Fibroblast of skin of abdomen (primary cell): ENCODE data around the gene PHLDA2.

Source experiments
- DNase-seq: peaks from one replicate; pipeline ENCODE4 v3.0.0-alpha.2; 2013

The PHLDA2 gene

DNA sequence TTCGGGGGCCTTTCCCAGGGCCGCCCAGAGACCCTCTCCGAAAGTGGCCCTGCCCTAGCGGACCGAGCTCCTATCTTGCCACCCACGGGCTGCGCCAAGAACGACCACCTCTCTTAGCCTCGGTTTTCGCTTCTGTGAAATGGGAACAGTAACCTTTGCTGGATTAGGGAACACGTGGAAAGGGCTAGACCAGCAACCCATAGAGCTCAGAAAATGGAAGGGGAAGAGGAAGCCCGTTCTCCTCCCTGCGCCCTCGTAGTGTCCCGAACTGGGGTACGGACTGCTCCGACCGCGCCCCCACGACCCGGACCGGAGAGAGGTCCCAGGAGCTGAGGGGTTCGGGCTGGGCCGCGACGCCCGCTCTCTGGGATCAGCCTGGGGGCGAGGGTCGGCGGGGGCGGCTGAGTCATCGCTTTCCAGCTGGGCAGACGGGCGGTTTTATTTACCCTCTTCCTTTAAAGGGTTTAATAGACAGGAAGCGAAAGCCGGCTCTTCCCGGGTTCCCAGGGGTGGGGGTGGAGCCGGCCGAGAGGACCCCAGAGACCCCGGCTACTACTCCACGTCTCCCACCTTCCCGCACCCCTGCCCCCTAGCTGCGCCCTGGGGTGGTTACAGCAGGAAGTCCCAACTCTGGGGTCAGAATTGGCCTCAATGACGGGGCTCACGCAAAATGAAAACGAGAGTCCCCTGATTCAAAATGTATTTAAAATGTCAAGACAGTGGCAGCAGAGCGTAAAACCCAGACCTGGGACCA is 907 bp upstream of the PHLDA2 start:
- peak; percentile 44 for DNase-seq

DNA sequence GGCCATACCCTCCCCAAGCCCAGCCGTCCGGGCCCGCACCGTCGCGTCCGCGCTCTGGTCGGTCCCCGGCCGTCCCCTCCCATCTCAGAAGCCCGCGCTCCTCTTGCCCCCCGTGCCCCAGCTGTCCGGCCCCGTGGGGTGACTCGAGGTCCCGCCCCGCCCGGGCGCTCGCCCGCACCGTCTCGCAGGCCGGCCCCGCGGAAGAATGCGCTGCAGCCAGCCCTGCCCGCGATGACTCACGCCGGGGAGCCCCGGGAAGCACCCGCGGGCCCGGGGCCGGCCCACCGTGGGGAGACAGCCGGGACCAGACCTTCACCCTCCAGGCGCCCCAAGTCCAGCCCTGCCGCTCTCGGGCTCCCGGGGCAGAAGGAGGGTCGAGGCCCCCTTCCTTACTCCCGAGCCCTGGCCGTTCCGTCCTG is 320 bp upstream of the PHLDA2 start:
- DNase-seq: peak; percentile 71

DNA sequence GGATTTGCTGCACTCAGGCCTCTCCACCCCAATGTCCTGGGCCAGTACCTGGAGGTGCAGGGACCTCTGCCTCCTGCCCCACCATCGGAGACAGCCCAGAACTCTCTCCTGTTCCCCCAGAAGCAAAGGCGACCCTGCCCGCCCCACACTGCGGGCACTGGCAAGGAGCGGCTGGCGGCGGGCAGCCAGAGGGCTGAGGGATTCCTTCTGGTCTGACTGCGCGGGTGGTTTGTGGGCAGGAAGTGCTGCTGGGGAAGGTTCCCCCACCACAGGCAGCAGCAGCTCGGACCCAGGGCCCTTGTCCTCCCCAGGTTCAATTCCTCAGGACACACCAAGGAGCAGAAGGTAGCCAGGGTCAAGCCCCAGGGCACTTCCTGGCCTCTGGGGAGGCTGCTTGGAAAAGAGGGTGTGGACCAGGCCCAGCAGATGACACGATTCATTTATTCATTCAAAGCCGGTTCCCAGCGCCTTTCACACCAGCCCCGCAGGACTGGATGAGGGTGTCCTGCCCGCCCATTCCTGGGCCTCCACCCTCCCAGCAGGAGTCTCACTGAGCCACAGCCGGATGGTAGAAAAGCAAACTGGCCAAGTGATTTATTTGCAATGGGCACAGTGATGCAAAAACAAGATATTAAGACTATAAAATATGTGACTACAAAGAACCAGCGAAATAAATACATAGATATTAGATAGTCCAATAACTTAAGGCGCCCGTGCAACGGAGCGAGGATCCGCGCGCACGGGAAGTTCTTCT is 1.2 kb downstream of the PHLDA2 start:
- no peak for DNase-seq

DNA sequence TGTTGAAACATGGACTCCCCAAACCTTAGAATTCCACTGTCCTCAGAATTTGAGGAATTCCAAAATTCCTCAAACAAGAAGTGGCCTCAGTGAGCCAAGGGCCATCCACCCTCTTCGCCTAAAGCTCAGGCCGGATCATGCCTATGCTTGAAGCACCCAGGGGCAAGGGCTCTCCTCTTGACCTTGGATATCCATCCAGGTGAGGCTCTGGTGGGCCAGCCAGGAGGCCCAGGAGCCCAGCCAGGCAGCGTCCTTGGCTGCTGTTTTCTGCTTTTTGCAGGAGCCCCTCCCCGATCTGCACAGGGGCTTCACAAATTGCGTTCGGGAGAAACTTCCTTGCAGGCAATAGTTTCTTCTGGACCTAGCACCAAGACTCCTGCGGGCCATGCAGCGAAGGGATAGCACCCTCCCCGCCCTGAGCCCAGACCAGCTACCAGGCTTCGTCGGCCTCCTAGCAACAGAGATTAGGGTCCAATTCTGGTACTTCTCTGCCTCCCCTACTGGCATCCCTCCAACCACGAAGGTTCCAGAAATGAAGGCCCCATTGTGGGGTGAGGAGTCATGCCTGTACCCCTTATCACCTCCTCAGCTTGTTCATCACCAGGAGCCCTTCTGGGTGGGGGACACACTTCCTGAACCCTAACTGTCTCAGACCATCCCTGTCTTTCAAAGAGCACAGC is 2.0 kb downstream of the PHLDA2 start:
- no peak for DNase-seq

DNA sequence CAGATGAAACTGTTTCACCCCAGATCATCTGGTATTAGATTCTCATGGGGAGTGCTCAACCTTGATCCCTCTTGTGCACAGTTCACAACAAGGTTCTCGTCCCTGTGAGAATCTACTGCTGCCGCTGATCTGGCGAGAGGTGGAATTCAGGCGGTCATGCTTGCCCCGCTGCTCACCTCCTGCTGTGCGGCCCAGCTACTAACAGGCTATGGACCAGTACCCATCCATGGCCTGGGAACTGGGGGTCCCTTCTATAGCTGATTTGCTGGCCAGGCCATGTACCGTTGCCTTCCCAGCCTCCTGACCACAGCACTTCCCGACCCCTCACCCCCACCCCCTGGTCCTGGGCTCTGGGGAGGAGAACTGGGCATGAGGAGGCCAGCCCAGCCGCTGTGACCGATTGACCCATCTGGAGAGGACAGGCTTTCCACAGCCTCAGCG is 2.6 kb downstream of the PHLDA2 start:
- DNase-seq: no peak

- no peak for DNase-seq
Observed at GRCh38 chr11:2924821-2925675, 4.2 kb downstream of the PHLDA2 start.

DNA sequence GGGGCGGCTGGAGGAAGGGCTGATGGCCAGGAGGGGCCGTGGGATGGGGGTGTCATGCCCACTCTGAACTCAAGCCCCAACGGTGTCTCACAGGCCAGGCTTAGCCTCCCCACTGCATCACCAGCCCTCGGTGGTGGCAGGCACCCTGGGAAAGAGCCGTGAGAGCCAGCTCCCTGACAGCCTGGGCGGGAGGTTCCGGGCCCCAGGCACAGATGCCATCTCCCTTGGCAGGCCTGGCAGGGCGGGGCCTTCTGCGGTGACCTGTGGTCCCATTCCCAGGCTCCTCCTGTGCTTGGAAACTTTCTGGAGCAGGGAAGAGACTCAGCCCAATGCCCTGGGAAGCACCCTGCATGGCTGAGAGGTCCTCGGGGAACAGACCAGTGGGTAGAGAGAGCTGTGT is 4.8 kb downstream of the PHLDA2 start:
- DNase-seq: no peak

GRCh38 chr11:2923446-2924375 is 5.5 kb downstream of the PHLDA2 start:
- no peak for DNase-seq

DNA sequence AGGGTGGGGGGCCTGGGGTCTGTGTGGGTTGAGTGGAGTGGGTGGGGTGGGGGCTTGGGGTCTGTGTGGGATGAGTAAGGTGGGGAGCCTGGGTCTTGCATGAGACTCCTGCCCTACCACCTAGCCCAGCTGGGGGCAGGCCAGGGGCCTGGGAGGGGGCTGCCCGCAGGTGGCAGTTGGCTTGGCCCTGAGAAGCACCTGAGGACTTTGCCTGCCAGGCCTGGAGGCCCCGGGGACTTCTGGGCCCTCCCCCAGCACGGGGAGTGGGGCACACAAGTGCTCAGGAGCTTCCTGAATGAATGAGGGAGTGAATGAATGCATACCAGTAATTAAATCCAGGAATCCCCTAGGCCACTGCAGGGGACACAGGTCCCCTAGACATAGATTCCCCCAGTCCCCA is 6.6 kb downstream of the PHLDA2 start:
- no peak for DNase-seq

DNA sequence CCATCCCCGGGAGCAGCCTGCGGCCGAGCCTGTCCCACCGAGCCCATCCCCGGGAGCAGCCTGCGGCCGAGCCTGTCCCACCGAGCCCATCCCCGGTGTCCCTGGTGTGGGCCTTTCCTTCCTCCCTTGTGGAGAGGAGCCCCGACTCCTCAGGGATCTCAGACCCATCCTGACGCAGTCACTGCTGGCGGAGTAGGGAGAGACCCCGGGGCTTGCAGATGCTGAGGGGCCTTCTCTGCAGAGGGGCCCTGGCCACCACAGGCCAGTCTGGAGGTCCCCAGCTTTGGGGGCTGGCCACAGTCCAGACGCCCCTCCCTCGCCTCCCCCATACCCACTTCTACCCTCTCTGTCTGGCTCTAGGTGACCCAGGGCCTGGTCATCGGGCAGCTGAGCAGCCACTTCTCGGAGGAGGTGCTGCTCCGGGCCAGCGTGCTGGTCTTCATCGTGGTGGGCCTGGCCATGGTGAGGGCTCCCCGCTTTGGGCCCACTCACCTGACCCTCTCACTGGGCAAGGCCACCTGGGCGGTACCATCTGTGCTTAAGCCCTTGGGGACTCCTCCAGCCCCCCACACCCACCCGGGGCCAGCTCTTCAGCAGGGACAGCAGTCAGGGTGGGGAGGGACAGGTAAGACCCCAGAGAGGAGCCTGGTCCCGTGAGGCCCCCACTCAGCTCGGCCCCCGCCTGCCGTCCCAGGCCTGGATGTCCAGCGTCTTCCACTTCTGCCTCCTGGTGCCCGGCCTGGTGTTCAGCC is 7.3 kb downstream of the PHLDA2 start:
- DNase-seq: no peak

DNA sequence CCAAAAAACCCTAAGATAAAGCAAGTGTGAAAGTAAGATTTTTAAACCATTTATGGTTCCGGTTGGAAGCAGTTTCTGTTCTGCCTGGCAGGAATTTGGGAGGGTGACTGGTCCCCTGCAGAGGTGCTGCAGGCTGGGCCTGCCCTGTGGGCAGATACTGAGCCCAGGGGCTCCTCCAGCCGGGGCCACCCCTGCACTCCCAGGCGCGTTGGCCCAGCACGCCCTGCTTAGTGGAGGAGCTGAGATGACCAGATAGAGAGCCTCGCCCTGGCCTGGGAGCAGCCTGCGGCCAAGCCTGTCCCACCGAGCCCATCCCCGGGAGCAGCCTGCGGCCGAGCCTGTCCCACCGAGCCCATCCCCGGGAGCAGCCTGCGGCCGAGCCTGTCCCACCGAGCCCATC is 8.0 kb downstream of the PHLDA2 start:
- no peak for DNase-seq

DNA sequence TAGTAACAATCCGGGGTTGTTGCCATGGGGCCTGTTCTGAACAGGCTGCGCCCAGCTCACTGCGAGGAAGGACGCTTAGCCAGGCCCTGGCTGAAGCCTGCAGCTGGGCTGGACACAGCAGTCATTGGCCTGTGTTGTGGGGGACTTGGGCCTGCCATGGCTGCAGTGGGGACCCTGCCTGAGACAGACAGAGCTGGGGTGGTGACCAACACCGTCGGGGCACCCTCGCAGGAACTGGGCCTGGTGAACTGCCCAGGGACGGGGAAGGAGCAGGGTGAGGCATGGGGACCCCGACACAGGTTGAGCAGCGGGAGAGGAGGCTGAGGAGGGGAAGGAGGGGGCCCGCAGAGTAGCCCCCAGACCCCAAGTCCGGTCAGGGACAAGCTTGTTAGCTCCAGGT is 8.9 kb downstream of the PHLDA2 start:
- DNase-seq: no peak

DNA sequence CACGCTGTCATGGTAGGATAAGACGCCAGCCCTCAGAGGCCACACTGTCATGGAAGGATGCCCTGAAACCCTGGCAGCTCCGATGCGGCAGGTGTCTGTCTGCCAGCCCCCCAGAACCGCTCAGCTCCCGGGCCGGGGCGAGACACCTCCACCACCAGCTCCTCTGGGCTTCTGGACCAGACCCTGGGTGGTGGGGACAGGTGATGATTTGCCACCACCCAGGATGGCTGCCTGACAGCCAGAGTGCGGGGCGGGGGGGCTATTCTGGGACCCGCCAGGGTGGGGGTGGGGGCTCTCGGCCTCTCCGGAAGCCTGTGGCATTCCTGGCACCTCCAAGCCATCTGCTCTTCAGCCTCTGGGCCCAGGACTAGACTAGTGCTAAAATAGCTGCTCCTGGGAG is 9.4 kb downstream of the PHLDA2 start:
- DNase-seq: no peak

DNA sequence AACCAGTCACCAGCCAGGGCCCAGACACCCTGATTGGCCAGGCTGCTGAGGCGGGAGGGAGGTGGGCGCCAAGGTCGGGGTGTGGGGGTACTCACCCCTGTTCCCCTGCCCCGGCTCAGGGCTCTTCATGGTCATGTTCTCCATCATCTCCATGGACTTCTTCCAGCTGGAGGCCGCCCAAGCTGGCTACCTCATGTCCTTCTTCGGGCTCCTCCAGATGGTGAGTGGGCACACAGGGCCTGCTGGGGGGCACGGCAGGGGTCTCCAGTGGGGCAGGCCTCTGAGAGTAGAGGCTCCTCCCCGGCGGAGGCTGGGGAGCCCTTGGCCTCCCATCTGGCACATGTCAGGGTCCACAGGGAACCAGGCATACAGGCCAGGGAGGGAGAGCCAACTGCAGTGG is 10.0 kb downstream of the PHLDA2 start:
- DNase-seq: no peak

DNA sequence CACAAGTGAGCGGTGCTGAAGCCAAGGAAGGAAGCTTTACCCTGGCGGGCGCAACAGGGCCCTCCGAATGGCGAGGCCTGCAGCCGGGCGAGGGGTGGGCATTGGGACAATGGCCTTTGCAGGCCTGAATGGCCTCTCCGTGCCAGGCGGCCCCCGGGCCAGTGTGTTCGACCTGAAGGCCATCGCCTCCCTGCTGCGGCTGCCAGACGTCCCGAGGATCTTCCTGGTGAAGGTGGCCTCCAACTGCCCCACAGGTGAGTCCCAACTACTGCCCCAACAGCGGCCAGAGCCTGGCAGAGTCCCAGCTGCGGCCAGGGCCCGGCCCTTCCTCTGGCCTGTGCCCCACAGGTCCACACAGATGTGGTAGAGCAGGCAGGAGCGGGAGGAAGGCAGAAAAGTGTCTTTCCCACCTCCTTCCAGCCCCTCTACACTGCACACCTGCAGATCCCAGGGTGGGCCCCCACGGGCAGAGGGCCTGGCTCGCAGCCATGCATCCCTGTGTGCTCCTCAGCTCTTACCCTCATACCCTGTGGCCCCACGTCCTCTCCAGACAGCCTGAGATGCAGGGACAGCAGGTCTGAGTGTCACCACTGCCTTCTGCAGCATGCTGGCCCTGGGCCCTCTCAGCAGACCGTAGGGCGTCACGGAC is 11.3 kb downstream of the PHLDA2 start:
- no peak for DNase-seq

GRCh38 chr11:2916892-2917645 is 12.2 kb downstream of the PHLDA2 start:
- DNase-seq: no peak

- no peak for DNase-seq
Observed at GRCh38 chr11:2916114-2916891, 12.9 kb downstream of the PHLDA2 start.

DNA sequence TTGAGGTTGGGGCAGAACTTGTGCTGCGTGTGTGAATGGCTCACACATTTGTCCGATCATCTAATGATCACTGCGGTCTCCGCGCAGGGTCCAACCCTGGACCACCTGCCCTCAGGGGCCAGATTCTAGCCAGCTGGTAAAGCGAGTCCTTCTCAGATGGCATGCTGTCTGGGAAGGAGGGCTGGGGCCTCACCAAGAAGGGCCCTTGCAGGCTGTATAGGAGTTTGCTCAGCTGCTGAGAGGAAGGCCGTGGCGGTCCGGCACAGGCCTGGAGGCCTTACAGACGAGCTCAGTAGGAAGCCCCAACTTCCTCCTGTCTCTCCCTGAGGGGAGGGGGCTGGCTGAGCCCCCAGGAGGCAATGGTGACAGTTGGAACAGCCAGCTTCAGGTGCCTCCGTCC is 13.7 kb downstream of the PHLDA2 start:
- DNase-seq: no peak
